ENCODE measurements around the gene FBLN1.

- TF ChIP-seq EZH2 (IDR thresholded peaks at IDR 0.05; ENCODE audit: insufficient read depth, poor library complexity, severe bottlenecking), result no peak
- no peak for TF ChIP-seq EZH2phosphoT487 (IDR thresholded peaks at IDR 0.05; ENCODE audit: insufficient read depth, low read depth)
These were observed 75.3 kb downstream of the FBLN1 start for GRCh38 chr22:45577746-45578523.

Data from GM23248 (cell line).